Fibroblast of pulmonary artery (primary cell): ENCODE measurements around the gene PTPRN2.
"Not testable (repeated sequence)": the region's sequence is repeated elsewhere in the genome, so short reads cannot be mapped to it uniquely, and the experiment has no call there.

Experiments used
- DNase-seq: peaks from one replicate; pipeline ENCODE4 v3.0.0-alpha.2; 2010; ENCODE audit warnings: low read depth
- H3K4me3 ChIP-seq: replicated peaks from 2 replicates; pipeline ENCODE4 v1.5.1; 2011; ENCODE audit warnings: low read depth, mild to moderate bottlenecking, control low read depth, low read length, moderate library complexity
- TF ChIP-seq, protein P1 (sequence below): IDR thresholded peaks from 2 replicates; pipeline ENCODE4 v1.5.1; 2011; ENCODE audit warnings: mild to moderate bottlenecking, control low read depth, low read length, inconsistent platforms; ENCODE audit errors: missing control alignments

Gene PTPRN2

GRCh38 chr7:157986051-157986450 is 601.6 kb downstream of the PTPRN2 start:
- TF ChIP-seq, protein P1, sequence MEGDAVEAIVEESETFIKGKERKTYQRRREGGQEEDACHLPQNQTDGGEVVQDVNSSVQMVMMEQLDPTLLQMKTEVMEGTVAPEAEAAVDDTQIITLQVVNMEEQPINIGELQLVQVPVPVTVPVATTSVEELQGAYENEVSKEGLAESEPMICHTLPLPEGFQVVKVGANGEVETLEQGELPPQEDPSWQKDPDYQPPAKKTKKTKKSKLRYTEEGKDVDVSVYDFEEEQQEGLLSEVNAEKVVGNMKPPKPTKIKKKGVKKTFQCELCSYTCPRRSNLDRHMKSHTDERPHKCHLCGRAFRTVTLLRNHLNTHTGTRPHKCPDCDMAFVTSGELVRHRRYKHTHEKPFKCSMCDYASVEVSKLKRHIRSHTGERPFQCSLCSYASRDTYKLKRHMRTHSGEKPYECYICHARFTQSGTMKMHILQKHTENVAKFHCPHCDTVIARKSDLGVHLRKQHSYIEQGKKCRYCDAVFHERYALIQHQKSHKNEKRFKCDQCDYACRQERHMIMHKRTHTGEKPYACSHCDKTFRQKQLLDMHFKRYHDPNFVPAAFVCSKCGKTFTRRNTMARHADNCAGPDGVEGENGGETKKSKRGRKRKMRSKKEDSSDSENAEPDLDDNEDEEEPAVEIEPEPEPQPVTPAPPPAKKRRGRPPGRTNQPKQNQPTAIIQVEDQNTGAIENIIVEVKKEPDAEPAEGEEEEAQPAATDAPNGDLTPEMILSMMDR = no peak
- H3K4me3 ChIP-seq = no peak overlapping the region
- no peak for DNase-seq

DNA sequence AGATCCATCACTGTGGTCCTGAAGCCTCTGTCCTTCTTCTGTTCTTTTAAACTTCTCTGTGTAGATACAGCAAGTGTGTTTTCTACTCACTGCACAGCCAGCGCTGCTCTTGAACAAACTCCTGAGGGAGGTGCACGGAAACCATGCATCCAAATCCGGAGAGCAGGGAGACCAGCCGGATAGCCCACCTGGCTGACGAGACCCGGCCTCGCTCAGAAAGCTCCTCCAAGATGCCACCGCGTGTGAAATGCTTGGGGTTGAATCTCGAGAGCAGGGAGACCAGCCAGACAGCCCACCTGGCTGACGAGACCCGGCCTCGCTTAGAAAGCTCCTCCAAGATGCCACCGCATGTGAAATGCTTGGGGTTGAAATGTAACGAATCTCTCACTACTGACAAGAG is 602.0 kb downstream of the PTPRN2 start:
- TF ChIP-seq, protein P1 = no peak
- H3K4me3 ChIP-seq = no peak overlapping the region
- DNase-seq = no peak

DNA sequence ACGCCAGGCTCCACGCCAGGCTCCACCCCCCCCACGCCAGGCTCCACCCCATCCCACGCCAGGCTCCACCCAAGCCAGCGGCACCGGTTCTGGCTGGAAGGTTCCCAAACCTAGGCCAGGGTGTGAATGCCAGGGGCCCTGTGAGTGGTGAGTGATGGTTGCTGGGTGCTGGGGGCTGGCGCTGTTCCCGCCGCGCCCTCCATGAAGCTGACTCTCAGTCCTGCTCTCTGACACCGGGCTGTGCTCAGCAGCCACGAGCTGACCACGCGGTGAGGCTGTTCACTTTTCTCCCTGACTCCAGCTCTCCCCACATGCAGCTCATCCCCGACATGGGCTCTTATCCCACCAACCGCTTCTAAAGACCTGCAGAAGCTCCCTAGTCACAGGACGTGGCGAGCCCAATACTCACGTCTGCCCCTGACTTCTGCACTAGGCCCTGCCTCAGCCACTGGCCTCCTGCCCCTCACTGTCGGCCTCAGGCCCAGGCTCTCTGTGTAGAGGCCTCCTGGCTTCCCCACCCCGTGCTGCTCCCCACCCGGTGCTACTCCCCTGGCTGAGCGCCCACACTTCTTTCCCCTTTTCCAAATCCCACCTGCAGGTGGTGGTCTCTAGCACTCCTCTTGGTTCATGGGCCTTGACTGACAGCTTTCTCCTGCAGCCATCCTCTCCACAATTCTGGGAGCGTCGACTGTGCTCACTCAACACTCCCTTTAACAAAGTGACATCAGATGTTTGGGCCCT is 603.0 kb downstream of the PTPRN2 start:
- no peak overlapping the region for H3K4me3 ChIP-seq
- TF ChIP-seq, protein P1 = no peak
- no peak for DNase-seq

DNA sequence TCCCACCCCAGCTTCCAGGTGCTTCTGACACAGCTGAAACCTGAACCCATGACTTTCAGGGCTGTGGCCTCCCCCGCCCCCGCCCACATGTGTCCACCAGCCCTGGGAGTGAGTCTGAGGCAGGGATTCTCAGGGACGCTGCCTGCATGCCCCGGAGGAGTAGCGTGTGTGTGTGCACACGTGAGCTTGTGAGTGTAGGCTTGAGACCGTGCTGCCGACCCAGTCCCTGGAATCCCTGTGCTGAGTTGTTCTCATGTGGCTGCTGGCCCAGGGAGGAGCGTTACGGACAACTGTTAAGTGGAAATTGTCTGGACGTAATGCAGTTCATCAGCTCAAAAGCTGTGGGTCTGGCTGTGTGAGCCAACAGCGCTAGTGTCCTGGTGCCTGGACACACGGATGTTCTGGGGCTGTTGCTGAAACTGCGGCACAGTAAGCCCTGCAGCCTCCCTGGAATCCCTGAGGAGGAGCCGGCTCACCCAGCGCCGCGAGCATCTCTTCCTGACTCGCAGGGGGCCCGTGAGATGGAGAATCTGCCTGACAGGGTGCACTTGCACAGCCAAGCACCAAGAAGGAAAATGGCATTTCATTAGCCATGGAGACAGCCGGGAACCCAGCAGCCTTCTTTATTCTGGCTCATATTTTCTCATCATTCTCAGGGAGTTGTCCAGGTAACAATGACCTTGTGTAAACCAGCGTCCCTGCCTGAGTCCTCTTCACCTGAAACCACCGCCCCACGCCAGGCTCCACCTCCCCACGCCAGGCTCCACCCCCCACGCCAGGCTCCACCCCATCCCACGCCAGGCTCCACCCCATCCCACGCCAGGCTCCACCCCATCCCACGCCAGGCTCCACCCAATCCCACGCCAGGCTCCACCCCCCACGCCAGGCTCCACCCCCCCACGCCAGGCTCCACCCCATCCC is 603.9 kb downstream of the PTPRN2 start:
- TF ChIP-seq, protein P1 = no peak
- no peak for DNase-seq
- H3K4me3 ChIP-seq = no peak overlapping the region

- DNase-seq = no peak
- TF ChIP-seq, protein P1 = no peak
- no peak overlapping the region for H3K4me3 ChIP-seq
Observed at GRCh38 chr7:157981778-157982177, 605.8 kb downstream of the PTPRN2 start.

DNA sequence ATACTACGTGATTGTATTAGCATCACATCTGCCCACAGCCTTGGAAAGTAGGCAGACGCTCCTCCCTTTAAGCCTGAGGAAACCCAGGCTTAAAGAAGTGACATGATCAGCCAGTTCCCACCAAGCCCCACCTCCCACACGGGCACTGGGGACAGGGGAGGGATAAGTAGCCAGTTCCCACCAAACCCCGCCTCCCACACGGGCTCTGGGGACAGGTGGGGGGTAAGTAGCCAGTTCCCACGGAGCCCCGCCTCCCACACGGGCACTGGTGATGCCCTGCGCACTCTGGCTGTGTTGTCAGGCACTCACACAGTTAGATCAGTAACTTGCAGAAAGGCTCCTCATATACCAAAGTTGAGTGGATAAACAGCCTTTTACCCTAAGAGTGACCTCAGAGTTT is 606.8 kb downstream of the PTPRN2 start:
- TF ChIP-seq, protein P1 = no peak
- no peak for DNase-seq
- no peak overlapping the region for H3K4me3 ChIP-seq

DNA sequence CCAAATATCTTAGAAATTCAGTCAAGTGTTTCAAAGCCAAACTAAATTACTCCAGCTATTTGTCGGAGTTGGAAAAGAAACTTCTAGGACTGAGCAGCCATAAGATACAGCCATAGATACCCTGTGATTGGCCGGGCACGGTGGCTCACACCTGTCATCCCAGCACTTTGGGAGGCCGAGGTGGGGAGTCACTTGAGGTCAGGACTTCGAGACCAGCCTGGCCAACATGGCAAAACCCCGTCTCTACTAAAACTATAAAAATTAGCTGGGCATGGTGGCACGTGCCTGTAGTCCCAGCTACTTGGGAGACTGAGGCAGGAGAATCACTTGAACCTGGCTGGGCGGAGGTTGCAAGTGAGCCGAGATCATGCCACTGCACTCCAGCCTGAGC is 607.3 kb downstream of the PTPRN2 start:
- DNase-seq = not testable (repeated sequence)

More for the DNA sequence above, 607.3 kb downstream of the PTPRN2 start:
- not testable (repeated sequence) for H3K4me3 ChIP-seq
